Dermis blood vessel endothelial cell (primary cell): ENCODE results near the gene REG1B. TPM values are rescaled to one million over a fixed set of nuclear protein-coding genes. Genes with fewer than 3 reads are reported as not detected.

Source experiments
- DNase-seq: peaks from one replicate; pipeline ENCODE4 v3.0.0; 2010
- total RNA-seq: library from RNA; depleted of rRNA; stranded (reverse); fragments of >200 nt; gene quantifications from 2 replicates; pipeline ENCODE4 v1.2.3, GENCODE V29; 2014

Gene REG1B, protein sequence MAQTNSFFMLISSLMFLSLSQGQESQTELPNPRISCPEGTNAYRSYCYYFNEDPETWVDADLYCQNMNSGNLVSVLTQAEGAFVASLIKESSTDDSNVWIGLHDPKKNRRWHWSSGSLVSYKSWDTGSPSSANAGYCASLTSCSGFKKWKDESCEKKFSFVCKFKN
- total RNA-seq, result not detected in 2 replicates

GRCh38 chr2:79087785-79088364 is at the start of gene REG1B:
Gene REG1B, minus strand, starts transcription at chr2:79087993. Its CDS starts 381 bp downstream, at chr2:79087612.
- no peak for DNase-seq

DNA sequence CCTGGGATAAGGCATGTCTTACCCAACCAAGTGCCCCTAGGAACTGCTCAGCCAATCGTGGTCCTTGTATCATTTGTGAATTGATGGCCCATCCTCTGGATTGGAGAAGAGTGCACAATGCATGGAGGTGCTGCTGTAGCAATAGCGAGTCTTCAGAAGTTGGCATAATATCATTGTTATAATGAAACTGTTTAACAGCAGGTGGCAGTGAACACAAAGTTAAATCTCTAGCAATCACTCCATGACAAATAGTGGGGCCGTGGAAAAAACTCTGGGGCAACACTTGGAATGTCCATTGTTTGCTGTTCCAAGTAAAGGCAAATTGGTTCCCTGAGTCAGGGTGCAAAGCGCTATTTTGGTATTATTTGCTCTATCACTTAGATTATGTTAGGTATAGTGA is 43.9 kb upstream of the REG1B start:
- DNase-seq, result no peak

- DNase-seq, result no peak
Observed at GRCh38 chr2:79129804-79130203, 42.0 kb upstream of the REG1B start.

GRCh38 chr2:79129260-79129659 is 41.5 kb upstream of the REG1B start:
- DNase-seq, result no peak

DNA sequence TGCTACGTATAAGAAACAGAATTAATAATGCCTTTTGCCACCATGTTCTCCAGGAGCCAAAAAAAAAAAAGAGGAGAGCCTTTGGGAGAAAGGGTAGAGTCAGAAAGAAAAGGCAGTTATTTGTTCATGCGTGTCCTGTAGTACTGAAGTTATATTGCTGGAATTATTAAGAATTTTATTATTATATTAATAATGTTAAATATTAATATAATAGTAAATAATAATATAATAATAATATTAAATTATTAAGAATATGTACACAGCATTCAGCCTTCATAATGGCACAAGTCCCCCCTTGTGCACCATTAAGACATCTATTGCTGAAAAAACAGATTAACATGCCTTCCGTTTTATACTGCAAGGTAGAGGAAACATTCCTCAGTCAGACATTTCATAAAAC is 40.6 kb upstream of the REG1B start:
- no peak for DNase-seq

GRCh38 chr2:79125721-79125985 is 37.9 kb upstream of the REG1B start:
- no peak for DNase-seq

DNA sequence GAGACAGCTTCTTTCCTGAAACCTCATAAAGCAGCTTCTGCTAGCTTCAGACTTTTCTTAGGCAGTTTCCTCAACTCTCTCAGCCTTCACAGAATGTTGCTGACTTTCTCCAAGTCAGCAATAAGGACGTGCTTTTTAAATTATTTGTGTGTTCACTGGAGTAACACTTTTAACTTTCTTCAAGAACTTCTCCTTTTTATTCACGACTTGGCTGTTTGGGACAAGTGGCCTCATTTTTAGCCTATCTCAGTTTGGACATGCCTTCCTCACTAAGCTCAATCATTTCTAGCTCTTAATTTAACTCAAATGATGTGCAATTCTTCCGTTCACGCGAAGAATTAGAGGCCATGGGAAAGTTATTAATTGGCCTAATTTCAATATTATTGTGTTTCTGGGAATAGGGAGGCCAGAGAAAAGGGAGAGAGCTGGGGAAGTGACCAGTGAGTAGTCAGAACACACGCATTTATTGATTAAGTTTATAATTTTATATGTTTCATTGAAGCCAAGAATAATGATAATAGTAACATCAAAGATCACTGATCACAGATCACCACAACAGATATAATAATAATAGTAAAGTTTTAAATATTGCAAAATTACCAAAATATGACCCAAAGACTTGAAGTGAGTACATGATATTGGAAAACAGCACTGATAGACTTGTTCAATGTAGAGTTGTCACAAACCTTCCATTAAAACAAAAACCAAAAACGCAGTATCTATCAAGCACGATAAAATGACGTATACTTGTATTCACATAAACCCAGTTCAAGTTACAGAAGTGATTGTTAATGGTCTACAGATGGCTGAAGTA is 37.3 kb upstream of the REG1B start:
- DNase-seq, result no peak

DNA sequence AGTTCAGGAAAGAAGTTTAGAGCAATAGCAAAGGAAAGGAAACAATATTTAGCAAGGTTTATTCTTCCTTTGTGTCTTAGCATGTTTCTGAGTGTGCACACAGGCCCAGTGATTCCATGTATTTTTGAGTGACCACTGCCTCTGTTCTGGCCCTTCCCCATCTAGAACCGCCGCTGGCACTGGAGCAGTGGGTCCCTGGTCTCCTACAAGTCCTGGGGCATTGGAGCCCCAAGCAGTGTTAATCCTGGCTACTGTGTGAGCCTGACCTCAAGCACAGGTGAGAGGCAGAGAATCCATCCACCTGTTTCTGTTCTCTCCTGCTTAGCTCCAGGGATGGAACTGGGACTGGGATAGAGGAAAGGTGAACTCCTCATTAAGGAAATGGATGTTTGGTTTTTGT is 34.9 kb upstream of the REG1B start:
- no peak for DNase-seq

GRCh38 chr2:79120194-79120713 is 32.5 kb upstream of the REG1B start, which contains the start of gene REG1A:
Gene REG1A, plus strand, starts transcription at chr2:79120488. Its CDS starts 374 bp downstream, at chr2:79120862.
- no peak for DNase-seq

- DNase-seq, result no peak
Observed at GRCh38 chr2:79116997-79117928, 29.5 kb upstream of the REG1B start.

DNA sequence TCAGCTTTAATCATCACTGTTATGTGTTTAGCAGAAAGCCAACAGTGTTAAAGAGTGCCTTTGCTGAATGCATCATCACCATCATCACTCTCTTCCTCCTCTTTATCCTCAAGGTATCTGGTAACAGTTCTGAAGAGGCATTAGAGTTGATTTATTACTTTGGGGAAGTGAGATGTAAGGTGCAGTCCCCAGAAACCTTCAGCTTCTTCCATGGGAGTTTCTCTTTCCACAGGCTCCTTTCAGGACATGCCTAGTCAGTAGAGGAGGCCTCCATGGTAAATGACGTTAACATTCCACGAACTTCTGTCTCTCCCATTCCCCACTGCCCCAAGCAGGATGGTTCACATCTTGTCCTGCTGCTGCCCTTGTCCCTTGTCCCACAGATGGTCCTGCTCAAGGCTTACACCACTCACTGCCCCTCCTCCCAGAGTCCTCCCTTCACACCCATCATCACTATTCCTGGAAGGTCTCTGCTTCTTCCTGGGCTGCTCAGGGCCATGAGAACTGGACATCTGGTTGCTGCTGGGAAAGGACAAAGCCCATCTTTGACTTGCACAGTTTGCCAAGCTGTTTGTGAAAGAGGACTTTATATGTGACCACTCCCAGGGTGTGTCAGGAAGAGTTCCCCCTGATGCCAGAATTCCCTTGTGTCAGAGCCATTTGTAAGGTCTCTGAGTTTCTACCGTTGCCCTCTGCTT is 27.2 kb upstream of the REG1B start:
- no peak for DNase-seq

- DNase-seq, result no peak
Observed at GRCh38 chr2:79112269-79112668, 24.5 kb upstream of the REG1B start.

GRCh38 chr2:79105259-79105658 is 17.5 kb upstream of the REG1B start:
- no peak for DNase-seq

DNA sequence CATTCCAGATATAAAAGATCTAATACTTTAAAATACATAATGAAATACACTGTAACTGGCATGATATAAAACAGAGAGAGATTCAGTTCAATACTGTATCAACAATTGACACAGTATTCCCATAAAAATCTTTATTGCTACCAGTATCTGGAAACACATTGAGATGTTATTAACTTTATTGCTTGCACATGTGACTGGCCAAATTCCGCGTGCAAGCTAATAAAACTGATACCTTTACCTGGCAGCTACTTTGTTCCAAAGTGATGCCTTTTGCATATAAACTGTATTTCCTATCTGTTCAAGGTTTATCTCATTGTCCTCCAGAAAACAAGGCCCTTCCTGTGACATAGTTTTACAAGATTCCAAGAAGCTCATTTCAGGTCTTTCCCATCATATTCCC is 15.4 kb upstream of the REG1B start:
- no peak for DNase-seq

DNA sequence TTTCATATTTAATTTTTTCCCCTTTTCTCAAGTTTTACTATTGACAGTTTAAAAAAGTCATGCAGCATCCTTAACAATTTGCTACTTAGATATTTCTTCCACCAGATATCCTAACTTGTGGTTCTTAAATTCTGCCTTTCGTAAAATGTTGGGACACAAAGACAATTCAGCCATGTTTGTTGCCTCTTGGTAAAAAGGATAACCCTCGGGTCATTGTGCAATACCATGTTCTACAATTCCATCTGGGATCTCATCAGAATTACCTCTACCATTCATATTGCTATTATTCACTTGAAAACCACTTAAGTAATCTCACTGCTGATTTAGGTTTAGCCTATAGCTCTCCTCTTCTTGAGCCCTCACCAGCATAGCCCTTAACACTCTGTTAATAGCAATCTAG is 13.2 kb upstream of the REG1B start:
- DNase-seq, result no peak

DNA sequence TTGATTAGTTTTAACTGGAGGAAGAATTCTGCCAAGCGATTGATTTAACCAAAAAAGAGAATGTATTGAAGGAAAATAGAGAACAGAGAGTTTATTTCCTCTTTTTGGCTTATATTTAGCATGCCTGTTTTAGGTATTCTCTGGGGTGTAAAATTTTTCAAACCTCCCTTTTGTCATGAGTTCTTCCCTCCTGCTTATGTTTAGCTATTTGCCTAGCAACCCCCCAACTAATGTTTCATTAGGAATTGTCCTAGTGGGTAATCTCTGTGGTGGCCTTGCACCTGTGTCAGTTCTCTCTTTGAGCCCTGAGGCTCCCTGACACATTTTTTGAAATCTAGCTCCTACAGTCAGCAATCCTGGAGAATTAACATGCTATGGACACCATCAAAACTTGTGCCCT is 12.5 kb upstream of the REG1B start:
- no peak for DNase-seq

GRCh38 chr2:79099140-79099686 is 11.4 kb upstream of the REG1B start:
- DNase-seq, result no peak

DNA sequence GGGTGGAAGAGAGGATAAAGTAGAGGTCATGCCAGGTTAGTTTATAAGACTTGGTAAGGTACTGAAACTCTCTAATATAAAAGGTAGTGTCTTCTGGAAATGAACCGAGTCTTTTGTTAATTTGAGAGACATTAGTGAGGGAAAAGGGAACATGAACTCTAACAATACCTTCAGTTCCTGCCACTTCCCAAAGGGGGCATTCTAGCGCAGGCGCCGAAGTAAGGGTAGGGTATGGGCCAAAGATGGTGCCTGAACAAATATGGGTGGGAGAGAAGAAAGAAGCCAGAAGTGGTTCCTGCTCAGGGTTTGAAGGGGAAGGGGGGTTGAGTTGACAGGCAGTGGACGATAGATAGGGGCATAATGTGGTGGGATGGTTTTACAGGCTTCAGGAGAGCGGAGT is 10.1 kb upstream of the REG1B start:
- no peak for DNase-seq

DNA sequence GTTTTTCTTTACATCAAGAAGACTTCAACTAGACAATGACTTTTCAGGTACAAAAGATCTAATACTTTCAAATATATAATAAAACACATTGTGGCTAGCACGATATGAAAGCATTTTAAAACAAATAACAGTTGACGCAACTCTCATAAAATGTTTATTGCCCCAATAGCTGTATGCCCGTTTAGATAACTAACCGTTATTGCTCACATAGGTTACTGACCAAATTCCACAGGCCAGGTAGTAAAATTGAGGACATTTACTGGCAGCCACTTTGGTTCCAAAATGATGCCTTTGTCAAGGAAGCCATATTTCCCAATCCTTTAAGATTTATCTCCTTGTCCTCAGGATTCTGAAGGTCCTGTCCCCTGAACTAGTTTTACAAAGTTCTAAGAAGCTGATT is 2.9 kb upstream of the REG1B start:
- DNase-seq, result no peak

DNA sequence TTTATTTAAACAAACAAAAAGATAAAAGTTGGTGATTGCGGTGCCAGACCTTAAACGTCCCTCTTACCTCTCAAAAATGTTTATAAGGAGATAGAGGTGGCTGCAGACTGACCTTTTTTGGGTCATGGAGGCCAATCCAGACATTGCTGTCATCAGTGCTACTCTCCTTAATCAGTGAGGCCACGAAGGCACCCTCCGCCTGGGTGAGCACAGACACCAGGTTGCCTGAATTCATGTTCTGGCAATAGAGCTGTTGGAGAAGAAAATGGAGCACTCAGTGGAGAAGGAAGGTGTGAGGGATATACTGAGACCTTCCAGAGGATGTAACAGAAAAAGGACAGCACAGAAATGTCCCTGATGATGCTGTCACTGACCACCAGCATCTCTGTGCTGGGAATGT is 1.5 kb downstream of the REG1B start:
- DNase-seq, result no peak

- DNase-seq, result no peak
Observed at GRCh38 chr2:79085382-79085781, 2.4 kb downstream of the REG1B start.
